ENCODE data around the gene RPS6KC1. TPM values are rescaled to one million over a fixed set of nuclear protein-coding genes. Genes with fewer than 3 reads are reported as not detected.
A peak's percentile ranks its signal among the peaks of the same experiment; 100 is the strongest.

RPS6KC1 gene
- total and polyA plus RNA-seq, 9 of the 15 experiments (the other 6 are each of a cell fraction or from before 2014, with no cell fraction given), result 4.3 to 34.6 (median 20.9) TPM

GRCh38 chr1:213070406-213070805, 19.4 kb downstream of the RPS6KC1 start (continued):
- peak; percentile 80; the same call in 1 of the 2 replicates for TF ChIP-seq ARID3A (IDR thresholded peaks at IDR 0.05; ENCODE audit: borderline replicate concordance, low read depth, low read length)

- ChIA-PET CTCF (ENCODE audit: low intra/inter-chr PET ratio) (no interaction called here), POLR2A (interaction anchor here (1.1 kb wide), 2 partner anchors 8 to 10 kb away, joined by 3 to 4 read pairs; no protein-coding TSS in a partner anchor)
- no peaks in the 10 kb centered on the region for H4K20me1 ChIP-seq (replicated peaks; ENCODE audit: control insufficient read depth, insufficient read depth, low read length)
- no peak overlapping the region for H2AFZ ChIP-seq (ENCODE audit: low read depth, low read length)
- H3K4me2 ChIP-seq (ENCODE audit: insufficient read depth, low read length), result no peak overlapping the region
- H3K79me2 ChIP-seq (ENCODE audit: control insufficient read depth, insufficient read depth, low read length), result peaks cover 13% of the 10 kb centered on the region
- FAIRE-seq, result no peak
- no peaks in the 10 kb centered on the region for H3K27me3 ChIP-seq (ENCODE audit: control insufficient read depth in 2 of 2, insufficient read depth in 2 of 2, low read length in 2 of 2)
- no TSS peak for BruUV-seq (replicated peaks)
- H3K27ac ChIP-seq (ENCODE audit: extremely low read depth, low read depth, low read length), result no peak overlapping the region
- H3K9ac ChIP-seq (ENCODE audit: insufficient read depth in 1 of 2, low read depth in 2 of 2, low read length in 2 of 2), result no peak overlapping the region
- ATAC-seq, result peak; percentile 79
- no peaks in the 10 kb centered on the region; a peak in 1 of 5 replicates for H3K4me1 ChIP-seq (replicated peaks in 1 of 2; ENCODE audit: control insufficient read depth in 2 of 2, insufficient read depth in 2 of 2, low read length in 2 of 2)
- no peak for DNase-seq (ENCODE audit: extremely low read depth in 1 of 4, low spot score in 3 of 4)
- in situ Hi-C loops (cut with MboI), result no loop called here
- 93% methylated on average over 2 of the region's 2 CpGs for WGBS (ENCODE audit: insufficient coverage, low coverage, missing lambda C conversion rate)
- TF ChIP-seq ZNF316 (IDR thresholded peaks at IDR 0.05), result peak; percentile 35; the same call in 1 of the 2 replicates
- no peak for TF ChIP-seq HOXB6 (CRISPR knock-in tag; IDR thresholded peaks at IDR 0.05; ENCODE audit: borderline replicate concordance)
- no peak overlapping the region for H3K4me3 ChIP-seq
- H3K9me3 ChIP-seq (replicated peaks; ENCODE audit: control insufficient read depth, insufficient read depth, low read depth, low read length), result no peaks in the 10 kb centered on the region
- intact Hi-C loops (cut with micrococcal nuclease), result no loop called here
- no peaks in the 10 kb centered on the region for H3K9me1 ChIP-seq (ENCODE audit: control insufficient read depth, insufficient read depth, low read length)
- peaks cover 14% of the 10 kb centered on the region for H3K36me3 ChIP-seq (ENCODE audit: control insufficient read depth, insufficient read depth, low read length)
These were observed 24.7 kb downstream of the RPS6KC1 start for GRCh38 chr1:213075725-213076124.

Measured in K562 (cell line).